SK-N-SH treated with all-trans-retinoic acid at 6 μM for 48 hours (cell line): Measurements from ENCODE around the gene TRIM66.

Source experiments
- ATAC-seq: fragments of 200-7000 bp; cut with Tn5 transposase; 3 replicates; pipeline ENCODE4 v1.9.1; 2020; ENCODE audit warnings: mild to moderate bottlenecking, moderate library complexity
- ARNTL ChIP-seq: fragments of 450-650 bp; formaldehyde crosslinking; IDR thresholded peaks from 2 replicates; pipeline ENCODE4 v1.5.0; 2020; ENCODE audit warnings: low read depth, mild to moderate bottlenecking, moderate library complexity, borderline replicate concordance
- BACH2 ChIP-seq: fragments of 250-450 bp; sonication (Bioruptor Pico); IDR thresholded peaks from 2 replicates; pipeline ENCODE4 v1.9.0; 2021; ENCODE audit warnings: mild to moderate bottlenecking, borderline replicate concordance
- CSDC2 ChIP-seq: fragments of 250-450 bp; sonication (Bioruptor Pico); IDR thresholded peaks from 2 replicates; pipeline ENCODE4 v1.5.0; 2020; ENCODE audit warnings: mild to moderate bottlenecking, moderate library complexity
- ESRRG ChIP-seq: fragments of 250-450 bp; sonication (Bioruptor Pico); IDR thresholded peaks from 2 replicates; pipeline ENCODE4 v1.6.1; 2021; ENCODE audit warnings: mild to moderate bottlenecking
- GLIS3 ChIP-seq: fragments of 250-450 bp; sonication (Bioruptor Pico); IDR thresholded peaks from 2 replicates; pipeline ENCODE4 v1.5.0; 2020; ENCODE audit warnings: mild to moderate bottlenecking, moderate library complexity
- ISL1 ChIP-seq: fragments of 250-450 bp; sonication (Bioruptor Pico); IDR thresholded peaks from 2 replicates; pipeline ENCODE4 v2.1.2; 2022; ENCODE audit warnings: mild to moderate bottlenecking, moderate library complexity
- POU6F1 ChIP-seq: fragments of 250-450 bp; sonication (Bioruptor Pico); IDR thresholded peaks from 2 replicates; pipeline ENCODE4 v1.8.0; 2021; ENCODE audit warnings: low read depth, mild to moderate bottlenecking, moderate library complexity, borderline replicate concordance
- PPARA ChIP-seq: fragments of 250-450 bp; sonication (Bioruptor Pico); IDR thresholded peaks from 2 replicates; pipeline ENCODE4 v1.5.0; 2020; ENCODE audit warnings: mild to moderate bottlenecking, borderline replicate concordance
- RARB ChIP-seq: fragments of 250-450 bp; sonication (Bioruptor Pico); IDR thresholded peaks from 2 replicates; pipeline ENCODE4 v1.8.0; 2021; ENCODE audit warnings: mild to moderate bottlenecking, moderate library complexity
- SNAI2 ChIP-seq: fragments of 250-450 bp; sonication (Bioruptor Pico); IDR thresholded peaks from 2 replicates; pipeline ENCODE4 v1.5.0; 2020; ENCODE audit warnings: mild to moderate bottlenecking, moderate library complexity
- TCF4 ChIP-seq: fragments of 250-450 bp; sonication (Bioruptor Pico); IDR thresholded peaks from 2 replicates; pipeline ENCODE4 v1.8.0; 2021; ENCODE audit warnings: mild to moderate bottlenecking, moderate library complexity, borderline replicate concordance
- TOX ChIP-seq: fragments of 250-450 bp; sonication (Bioruptor Pico); IDR thresholded peaks from 2 replicates; pipeline ENCODE4 v1.8.0; 2021; ENCODE audit warnings: mild to moderate bottlenecking, moderate library complexity, borderline replicate concordance
- ZFP3 ChIP-seq: fragments of 250-450 bp; sonication (Bioruptor Pico); IDR thresholded peaks from 2 replicates; pipeline ENCODE4 v1.5.0; 2020; ENCODE audit warnings: mild to moderate bottlenecking, moderate library complexity
- ZFP30 ChIP-seq: fragments of 450-650 bp; formaldehyde crosslinking; IDR thresholded peaks from 2 replicates; pipeline ENCODE4 v1.5.0; 2022; ENCODE audit warnings: mild to moderate bottlenecking, moderate library complexity
- ZNF70 ChIP-seq: fragments of 450-650 bp; formaldehyde crosslinking; IDR thresholded peaks from 2 replicates; pipeline ENCODE4 v1.5.0; 2020; ENCODE audit warnings: mild to moderate bottlenecking, moderate library complexity
- ZNF8 ChIP-seq: fragments of 450-650 bp; formaldehyde crosslinking; IDR thresholded peaks from 2 replicates; pipeline ENCODE4 v1.5.0; 2020; ENCODE audit warnings: mild to moderate bottlenecking, moderate library complexity
- TF ChIP-seq, protein P1 (sequence below): fragments of 250-450 bp; sonication (Bioruptor Pico); IDR thresholded peaks from 2 replicates; pipeline ENCODE4 v1.5.1; 2021; ENCODE audit warnings: mild to moderate bottlenecking, moderate library complexity
- TF ChIP-seq, protein P2 (sequence below): fragments of 250-450 bp; sonication (Bioruptor Pico); IDR thresholded peaks from 2 replicates; pipeline ENCODE4 v1.8.0; 2020; ENCODE audit warnings: mild to moderate bottlenecking, moderate library complexity, borderline replicate concordance

The TRIM66 gene

DNA sequence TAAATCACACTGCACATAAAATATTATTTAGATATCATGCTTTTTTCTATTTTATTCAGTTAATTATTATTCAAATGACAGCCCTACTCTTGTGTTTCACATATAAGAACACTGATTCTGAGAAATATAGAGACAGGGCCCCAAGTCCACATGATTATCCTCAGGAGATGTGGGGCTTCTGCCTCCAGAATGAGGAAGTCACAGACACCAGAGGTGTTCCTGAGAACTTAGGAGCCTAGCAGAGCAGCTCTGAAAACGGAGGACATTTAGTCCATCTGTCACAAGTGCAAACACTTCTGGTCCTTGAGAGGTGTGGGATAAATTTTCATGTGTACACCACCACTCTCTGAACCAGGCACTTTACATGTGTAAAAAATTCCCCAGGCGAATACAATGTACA, 26.2 kb downstream of the TRIM66 start (continued):
- TF ChIP-seq, protein P1, sequence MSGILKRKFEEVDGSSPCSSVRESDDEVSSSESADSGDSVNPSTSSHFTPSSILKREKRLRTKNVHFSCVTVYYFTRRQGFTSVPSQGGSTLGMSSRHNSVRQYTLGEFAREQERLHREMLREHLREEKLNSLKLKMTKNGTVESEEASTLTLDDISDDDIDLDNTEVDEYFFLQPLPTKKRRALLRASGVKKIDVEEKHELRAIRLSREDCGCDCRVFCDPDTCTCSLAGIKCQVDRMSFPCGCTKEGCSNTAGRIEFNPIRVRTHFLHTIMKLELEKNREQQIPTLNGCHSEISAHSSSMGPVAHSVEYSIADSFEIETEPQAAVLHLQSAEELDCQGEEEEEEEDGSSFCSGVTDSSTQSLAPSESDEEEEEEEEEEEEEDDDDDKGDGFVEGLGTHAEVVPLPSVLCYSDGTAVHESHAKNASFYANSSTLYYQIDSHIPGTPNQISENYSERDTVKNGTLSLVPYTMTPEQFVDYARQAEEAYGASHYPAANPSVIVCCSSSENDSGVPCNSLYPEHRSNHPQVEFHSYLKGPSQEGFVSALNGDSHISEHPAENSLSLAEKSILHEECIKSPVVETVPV (CRISPR knock-in tag), result no peak
- TF ChIP-seq TOX (CRISPR knock-in tag) (no peak), ESRRG (CRISPR knock-in tag) (no peak), CSDC2 (CRISPR knock-in tag) (no peak), ZNF70 (no peak)

DNA sequence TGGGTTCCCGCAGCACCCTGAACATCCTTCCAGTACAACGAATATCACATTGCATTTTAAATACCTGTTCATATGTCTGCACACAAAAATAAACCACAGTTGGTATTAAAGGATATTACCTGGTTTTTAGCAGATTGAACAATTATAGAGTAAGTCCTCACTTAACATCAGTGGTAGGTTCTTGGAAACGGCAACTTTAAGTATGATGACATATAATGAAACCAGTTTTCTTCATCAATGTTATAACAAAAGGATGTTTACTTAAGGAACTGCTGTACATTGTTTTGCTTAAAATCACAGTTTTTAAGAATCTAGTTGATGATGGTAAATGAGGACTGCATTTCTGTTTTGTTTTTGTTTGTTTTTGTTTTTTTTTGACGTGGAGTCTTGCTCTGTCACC, 28.0 kb downstream of the TRIM66 start:
- no peak for TF ChIP-seq ZNF8 (CRISPR knock-in tag)
- ATAC-seq, result no peak

GRCh38 chr11:8652140-8652539, 30.3 kb downstream of the TRIM66 start:
- ATAC-seq, result peak; percentile 90
- TF ChIP-seq ZNF8 (CRISPR knock-in tag) (no peak), ESRRG (CRISPR knock-in tag) (no peak), RARB (CRISPR knock-in tag) (no peak), ZFP30 (no peak)
- TF ChIP-seq, all 23 proteins: peak for 0

GRCh38 chr11:8650401-8650990, 32.0 kb downstream of the TRIM66 start:
- no peak for ATAC-seq

GRCh38 chr11:8649361-8649760, 33.1 kb downstream of the TRIM66 start:
- peak; percentile 82 for ATAC-seq
- TF ChIP-seq TCF4 (CRISPR knock-in tag) (no peak), ZFP3 (CRISPR knock-in tag) (no peak), ARNTL (CRISPR knock-in tag) (no peak), SNAI2 (CRISPR knock-in tag) (no peak), POU6F1 (CRISPR knock-in tag) (no peak), PPARA (CRISPR knock-in tag) (no peak), BACH2 (CRISPR knock-in tag) (no peak), ZNF8 (CRISPR knock-in tag) (no peak), GLIS3 (CRISPR knock-in tag) (no peak)
- TF ChIP-seq, protein P1 (CRISPR knock-in tag), result no peak

More at GRCh38 chr11:8650401-8650990, 32.0 kb downstream of the TRIM66 start:
- no peak for TF ChIP-seq ZFP3 (CRISPR knock-in tag)
- TF ChIP-seq, protein P2, sequence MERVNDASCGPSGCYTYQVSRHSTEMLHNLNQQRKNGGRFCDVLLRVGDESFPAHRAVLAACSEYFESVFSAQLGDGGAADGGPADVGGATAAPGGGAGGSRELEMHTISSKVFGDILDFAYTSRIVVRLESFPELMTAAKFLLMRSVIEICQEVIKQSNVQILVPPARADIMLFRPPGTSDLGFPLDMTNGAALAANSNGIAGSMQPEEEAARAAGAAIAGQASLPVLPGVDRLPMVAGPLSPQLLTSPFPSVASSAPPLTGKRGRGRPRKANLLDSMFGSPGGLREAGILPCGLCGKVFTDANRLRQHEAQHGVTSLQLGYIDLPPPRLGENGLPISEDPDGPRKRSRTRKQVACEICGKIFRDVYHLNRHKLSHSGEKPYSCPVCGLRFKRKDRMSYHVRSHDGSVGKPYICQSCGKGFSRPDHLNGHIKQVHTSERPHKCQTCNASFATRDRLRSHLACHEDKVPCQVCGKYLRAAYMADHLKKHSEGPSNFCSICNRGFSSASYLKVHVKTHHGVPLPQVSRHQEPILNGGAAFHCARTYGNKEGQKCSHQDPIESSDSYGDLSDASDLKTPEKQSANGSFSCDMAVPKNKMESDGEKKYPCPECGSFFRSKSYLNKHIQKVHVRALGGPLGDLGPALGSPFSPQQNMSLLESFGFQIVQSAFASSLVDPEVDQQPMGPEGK (CRISPR knock-in tag), result no peak
- TF ChIP-seq RARB (CRISPR knock-in tag), result no peak

DNA sequence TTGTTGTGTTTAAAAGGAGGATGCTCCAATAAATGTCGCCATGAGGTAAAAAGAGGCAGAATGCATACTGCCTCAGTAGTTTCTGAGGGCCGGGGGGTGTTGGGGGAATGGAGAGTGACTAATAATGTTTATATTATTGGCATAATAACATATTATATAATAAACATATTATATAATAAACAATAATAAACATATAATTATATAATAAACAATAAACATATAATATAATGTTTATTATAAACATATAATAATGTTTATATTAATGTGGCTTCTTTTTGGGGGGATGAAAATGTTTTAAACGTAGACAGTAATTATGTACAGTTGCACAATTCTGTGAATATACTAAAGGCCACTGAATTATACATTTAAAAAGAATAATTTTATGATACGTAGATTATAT, 35.6 kb downstream of the TRIM66 start:
- TF ChIP-seq RARB (CRISPR knock-in tag) (no peak), CSDC2 (CRISPR knock-in tag) (no peak), ISL1 (no peak)
- ATAC-seq, result no peak
